Measurements from ENCODE around the gene G6PC3. TPM values are rescaled to one million over a fixed set of nuclear protein-coding genes. Genes with fewer than 3 reads are reported as not detected.
A peak's percentile ranks its signal among the peaks of the same experiment; 100 is the strongest.
"Not testable (repeated sequence)": the region's sequence is repeated elsewhere in the genome, so short reads cannot be mapped to it uniquely, and the experiment has no call there.

G6PC3 gene
- total RNA-seq, 1 donor from 2014 or later, result 36.3 TPM

GRCh38 chr17:44039829-44040635 lies 30.5 kb upstream of the G6PC3 start:
- Mint-ChIP-seq H3K4me1 (ENCODE audit: low read depth) (peaks cover 13% of the 10 kb centered on the region), H3K27ac (peak overlapping the region; percentile 52), H3K27me3 (ENCODE audit: low read depth) (no peaks in the 10 kb centered on the region), H3K4me3 (ENCODE audit: low read depth) (peak overlapping the region; percentile 13), H3K36me3 (ENCODE audit: low read depth) (peaks cover 57% of the 10 kb centered on the region), H3K9me3 (no peaks in the 10 kb centered on the region)
- intact Hi-C loops (cut with micrococcal nuclease), result loop anchor here (2.0 kb wide), 1 partner anchor 95 kb away; no protein-coding TSS in a partner anchor
- no peak for DNase-seq (ENCODE audit: low spot score)

DNA sequence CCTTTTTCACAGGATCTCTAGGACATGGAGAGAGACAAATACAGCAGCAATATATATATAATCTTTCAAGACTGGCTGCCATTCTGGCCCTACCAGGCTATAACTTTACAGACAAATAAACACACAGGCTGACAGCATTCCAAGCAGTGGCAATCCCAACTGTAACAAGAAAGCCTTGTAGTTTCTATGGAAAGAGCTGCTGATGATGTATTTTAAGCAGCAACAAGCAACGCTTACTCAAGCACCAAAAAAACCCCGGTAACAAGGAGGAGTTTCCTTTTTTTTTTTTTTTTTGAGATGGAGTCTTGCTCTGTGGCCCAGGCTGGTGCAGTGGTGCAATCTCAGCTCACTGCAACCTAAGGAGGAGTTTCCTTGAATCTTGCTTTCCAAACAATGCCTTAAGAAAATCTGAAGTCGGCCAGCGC lies 27.3 kb upstream of the G6PC3 start:
- Mint-ChIP-seq H3K4me1 (ENCODE audit: low read depth) (peaks cover 13% of the 10 kb centered on the region), H3K27ac (peak overlapping the region; percentile 42), H3K4me3 (ENCODE audit: low read depth) (no peak overlapping the region), H3K9me3 (no peaks in the 10 kb centered on the region), H3K36me3 (ENCODE audit: low read depth) (peaks cover 49% of the 10 kb centered on the region), H3K27me3 (ENCODE audit: low read depth) (no peaks in the 10 kb centered on the region)
- DNase-seq (ENCODE audit: low spot score), result no peak
- intact Hi-C loops (cut with micrococcal nuclease), result no loop called here

GRCh38 chr17:44044071-44044470 lies 26.5 kb upstream of the G6PC3 start:
- Mint-ChIP-seq H3K9me3 (no peaks in the 10 kb centered on the region), H3K27ac (no peak overlapping the region), H3K4me3 (ENCODE audit: low read depth) (no peak overlapping the region), H3K4me1 (ENCODE audit: low read depth) (peaks cover 13% of the 10 kb centered on the region), H3K27me3 (ENCODE audit: low read depth) (no peaks in the 10 kb centered on the region), H3K36me3 (ENCODE audit: low read depth) (peaks cover 49% of the 10 kb centered on the region)
- intact Hi-C loops (cut with micrococcal nuclease), result no loop called here
- no peak for DNase-seq (ENCODE audit: low spot score)

DNA sequence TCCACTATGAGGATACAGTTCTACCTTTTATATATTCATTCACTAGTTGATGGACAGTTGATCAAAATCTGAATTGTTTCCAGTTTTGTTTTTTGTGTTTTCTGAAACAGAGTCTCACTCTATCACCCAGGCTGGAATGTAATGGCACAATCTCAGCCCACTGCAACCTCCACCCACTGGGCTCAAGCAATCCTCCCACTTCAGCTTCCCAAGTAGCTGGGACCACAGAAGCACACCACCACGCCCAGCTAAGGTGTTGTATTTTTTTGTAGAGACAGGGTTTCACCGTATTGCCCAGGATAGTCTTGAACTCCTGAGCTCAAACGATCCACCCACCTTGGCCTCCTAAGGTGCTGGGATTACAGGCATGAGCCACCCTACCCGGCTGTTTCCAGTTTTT lies 25.0 kb upstream of the G6PC3 start:
- Mint-ChIP-seq H3K36me3 (ENCODE audit: low read depth) (peaks cover 50% of the 10 kb centered on the region), H3K9me3 (no peaks in the 10 kb centered on the region), H3K27me3 (ENCODE audit: low read depth) (no peaks in the 10 kb centered on the region), H3K4me1 (ENCODE audit: low read depth) (peaks cover 6% of the 10 kb centered on the region), H3K4me3 (ENCODE audit: low read depth) (no peak overlapping the region), H3K27ac (no peak overlapping the region)
- DNase-seq (ENCODE audit: low spot score), result no peak
- intact Hi-C loops (cut with micrococcal nuclease), result no loop called here

DNA sequence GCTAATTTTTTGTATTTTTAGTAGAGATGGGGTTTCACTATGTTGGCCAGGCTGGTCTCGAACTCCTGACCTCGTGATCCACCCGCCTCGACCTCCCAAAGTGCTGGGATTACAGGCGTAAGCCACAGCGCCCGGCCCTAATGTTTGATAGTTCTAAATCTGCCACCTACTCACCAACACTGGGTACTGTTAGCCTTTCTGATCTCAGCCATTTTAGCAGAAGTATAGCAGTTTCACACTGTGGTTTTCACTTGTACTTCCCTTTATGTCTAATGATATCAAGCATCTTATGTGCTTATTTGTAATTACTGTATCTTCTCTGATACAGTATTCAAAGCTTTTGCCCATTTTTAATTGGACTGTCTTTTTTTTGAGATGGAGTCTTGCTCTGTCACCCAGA lies 23.6 kb upstream of the G6PC3 start:
- H3K36me3 Mint-ChIP-seq (ENCODE audit: low read depth), result peaks cover 53% of the 10 kb centered on the region
- intact Hi-C loops (cut with micrococcal nuclease); H3K27ac Mint-ChIP-seq; H3K4me1 Mint-ChIP-seq (ENCODE audit: low read depth); DNase-seq (ENCODE audit: low spot score); H3K4me3 Mint-ChIP-seq (ENCODE audit: low read depth); H3K9me3 Mint-ChIP-seq; H3K27me3 Mint-ChIP-seq (ENCODE audit: low read depth): not testable (repeated sequence)

DNA sequence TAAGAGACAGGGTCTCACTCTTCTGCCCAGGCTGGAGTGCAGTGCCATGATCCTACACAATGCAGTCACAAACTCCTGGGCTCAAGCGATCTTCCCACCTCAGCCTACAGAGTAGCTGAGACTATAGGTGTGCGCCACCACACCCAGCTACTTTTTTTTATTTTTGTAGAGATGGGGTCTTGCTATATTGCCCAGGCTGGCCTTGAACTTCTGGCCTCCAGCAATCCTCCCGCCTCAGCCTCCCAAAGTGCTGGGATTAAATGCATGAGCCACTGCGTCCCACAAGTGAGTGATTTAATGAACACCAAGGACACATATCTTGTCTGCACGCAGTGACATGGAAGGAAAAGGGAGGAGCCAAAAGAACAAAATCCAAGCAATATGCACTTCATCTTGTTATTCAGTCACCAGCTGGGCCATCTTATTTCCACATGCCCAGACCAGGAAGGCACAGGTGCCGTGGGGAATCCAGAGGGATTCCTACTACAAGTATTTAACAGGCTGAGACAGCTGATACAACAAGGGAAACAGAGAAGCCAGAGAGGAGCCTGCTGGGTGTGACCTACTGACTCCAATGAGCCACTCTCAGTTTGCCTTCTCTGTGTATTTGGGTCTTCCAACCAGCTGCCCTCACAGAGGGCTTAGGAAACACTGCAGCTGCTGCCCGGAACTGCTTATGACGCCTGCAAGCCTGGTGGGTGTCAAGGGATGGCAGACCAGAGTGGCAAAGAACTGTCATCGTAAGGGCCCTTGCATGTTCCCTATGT lies 21.1 kb upstream of the G6PC3 start:
- no peak for DNase-seq (ENCODE audit: low spot score)
- no peak overlapping the region for H3K27ac Mint-ChIP-seq
- H3K4me1 Mint-ChIP-seq (ENCODE audit: low read depth), result no peaks in the 10 kb centered on the region
- no peaks in the 10 kb centered on the region for H3K9me3 Mint-ChIP-seq
- H3K4me3 Mint-ChIP-seq (ENCODE audit: low read depth), result no peak overlapping the region
- H3K36me3 Mint-ChIP-seq (ENCODE audit: low read depth), result peaks cover 63% of the 10 kb centered on the region
- intact Hi-C loops (cut with micrococcal nuclease), result no loop called here
- no peaks in the 10 kb centered on the region for H3K27me3 Mint-ChIP-seq (ENCODE audit: low read depth)

- intact Hi-C loops (cut with micrococcal nuclease), result no loop called here
- H3K27ac Mint-ChIP-seq, result no peak overlapping the region
- H3K9me3 Mint-ChIP-seq, result no peaks in the 10 kb centered on the region
- DNase-seq (ENCODE audit: low spot score), result no peak
- no peak overlapping the region for H3K4me3 Mint-ChIP-seq (ENCODE audit: low read depth)
- H3K36me3 Mint-ChIP-seq (ENCODE audit: low read depth), result peaks cover 61% of the 10 kb centered on the region
- H3K27me3 Mint-ChIP-seq (ENCODE audit: low read depth), result no peaks in the 10 kb centered on the region
- H3K4me1 Mint-ChIP-seq (ENCODE audit: low read depth), result no peaks in the 10 kb centered on the region
Observed at GRCh38 chr17:44053125-44053872, 17.2 kb upstream of the G6PC3 start.

DNA sequence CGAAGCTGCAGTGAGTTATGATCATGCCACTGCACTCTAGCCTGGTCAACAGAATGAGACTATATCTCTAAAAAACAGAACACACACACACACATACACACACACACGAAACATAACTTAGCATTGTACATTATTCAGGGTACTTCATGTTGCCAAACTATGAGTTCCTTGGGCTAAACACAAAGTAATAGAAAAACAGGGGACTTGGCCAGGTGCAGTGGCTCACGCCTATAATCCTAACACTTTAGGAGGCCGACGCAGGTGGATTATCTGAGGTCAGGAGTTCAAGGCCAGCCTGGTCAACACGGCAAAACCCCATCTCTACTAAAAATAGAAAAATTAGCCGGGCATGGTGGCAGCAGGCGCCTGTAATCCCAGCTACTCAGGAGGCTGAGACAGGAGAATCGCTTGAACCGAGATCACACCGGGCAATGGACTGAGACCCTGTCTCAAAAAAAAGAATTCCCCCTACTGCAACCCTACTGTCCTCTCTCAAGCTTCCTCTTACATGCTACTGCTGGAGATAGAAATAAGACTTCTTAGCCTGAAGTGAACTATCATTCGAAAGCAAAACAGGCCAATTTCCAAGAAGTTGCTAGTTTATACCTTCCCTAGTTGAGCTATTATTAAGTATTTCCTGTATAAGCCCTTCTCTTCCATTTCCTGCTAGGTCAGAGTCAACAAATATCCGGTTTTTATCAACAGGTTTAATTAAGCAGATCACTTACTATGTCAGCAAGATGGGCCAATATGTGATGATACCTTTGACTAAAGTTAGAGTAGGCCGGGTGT lies 11.2 kb upstream of the G6PC3 start:
- Mint-ChIP-seq H3K27me3 (ENCODE audit: low read depth) (no peaks in the 10 kb centered on the region), H3K4me1 (ENCODE audit: low read depth) (peaks cover 21% of the 10 kb centered on the region), H3K36me3 (ENCODE audit: low read depth) (peaks cover 70% of the 10 kb centered on the region), H3K27ac (no peak overlapping the region), H3K4me3 (ENCODE audit: low read depth) (no peak overlapping the region), H3K9me3 (no peaks in the 10 kb centered on the region)
- DNase-seq (ENCODE audit: low spot score), result no peak
- intact Hi-C loops (cut with micrococcal nuclease), result no loop called here

DNA sequence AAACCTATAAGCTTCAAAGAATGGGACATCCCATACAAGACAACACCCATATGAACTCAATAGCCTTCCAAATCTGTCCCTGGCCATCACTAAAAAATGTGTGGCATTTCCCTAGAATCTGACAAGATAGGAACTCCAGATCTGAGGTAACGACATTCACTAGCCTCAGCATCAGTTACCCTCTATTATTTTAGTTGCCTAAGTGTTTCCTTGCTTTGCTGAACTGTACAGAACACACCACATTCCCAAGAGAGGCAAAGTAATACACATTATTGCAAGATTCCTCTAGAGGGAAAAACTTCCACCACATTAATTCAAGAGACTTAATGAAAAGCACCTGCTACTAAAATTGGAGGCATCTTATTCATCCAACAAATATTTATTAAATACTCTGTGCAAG lies 9.1 kb upstream of the G6PC3 start:
- no peaks in the 10 kb centered on the region for H3K9me3 Mint-ChIP-seq
- peaks cover 26% of the 10 kb centered on the region for H3K4me1 Mint-ChIP-seq (ENCODE audit: low read depth)
- peaks cover 70% of the 10 kb centered on the region for H3K36me3 Mint-ChIP-seq (ENCODE audit: low read depth)
- DNase-seq (ENCODE audit: low spot score), result no peak
- H3K27ac Mint-ChIP-seq, result no peak overlapping the region
- intact Hi-C loops (cut with micrococcal nuclease), result no loop called here
- no peak overlapping the region for H3K4me3 Mint-ChIP-seq (ENCODE audit: low read depth)
- H3K27me3 Mint-ChIP-seq (ENCODE audit: low read depth), result no peaks in the 10 kb centered on the region

- peaks cover 66% of the 10 kb centered on the region for H3K36me3 Mint-ChIP-seq (ENCODE audit: low read depth)
- no peak overlapping the region for H3K4me3 Mint-ChIP-seq (ENCODE audit: low read depth)
- no peak overlapping the region for H3K27ac Mint-ChIP-seq
- intact Hi-C loops (cut with micrococcal nuclease), result no loop called here
- no peaks in the 10 kb centered on the region for H3K9me3 Mint-ChIP-seq
- peaks cover 26% of the 10 kb centered on the region for H3K4me1 Mint-ChIP-seq (ENCODE audit: low read depth)
- H3K27me3 Mint-ChIP-seq (ENCODE audit: low read depth), result no peaks in the 10 kb centered on the region
- no peak for DNase-seq (ENCODE audit: low spot score)
Observed at GRCh38 chr17:44062871-44063270, 7.7 kb upstream of the G6PC3 start.

DNA sequence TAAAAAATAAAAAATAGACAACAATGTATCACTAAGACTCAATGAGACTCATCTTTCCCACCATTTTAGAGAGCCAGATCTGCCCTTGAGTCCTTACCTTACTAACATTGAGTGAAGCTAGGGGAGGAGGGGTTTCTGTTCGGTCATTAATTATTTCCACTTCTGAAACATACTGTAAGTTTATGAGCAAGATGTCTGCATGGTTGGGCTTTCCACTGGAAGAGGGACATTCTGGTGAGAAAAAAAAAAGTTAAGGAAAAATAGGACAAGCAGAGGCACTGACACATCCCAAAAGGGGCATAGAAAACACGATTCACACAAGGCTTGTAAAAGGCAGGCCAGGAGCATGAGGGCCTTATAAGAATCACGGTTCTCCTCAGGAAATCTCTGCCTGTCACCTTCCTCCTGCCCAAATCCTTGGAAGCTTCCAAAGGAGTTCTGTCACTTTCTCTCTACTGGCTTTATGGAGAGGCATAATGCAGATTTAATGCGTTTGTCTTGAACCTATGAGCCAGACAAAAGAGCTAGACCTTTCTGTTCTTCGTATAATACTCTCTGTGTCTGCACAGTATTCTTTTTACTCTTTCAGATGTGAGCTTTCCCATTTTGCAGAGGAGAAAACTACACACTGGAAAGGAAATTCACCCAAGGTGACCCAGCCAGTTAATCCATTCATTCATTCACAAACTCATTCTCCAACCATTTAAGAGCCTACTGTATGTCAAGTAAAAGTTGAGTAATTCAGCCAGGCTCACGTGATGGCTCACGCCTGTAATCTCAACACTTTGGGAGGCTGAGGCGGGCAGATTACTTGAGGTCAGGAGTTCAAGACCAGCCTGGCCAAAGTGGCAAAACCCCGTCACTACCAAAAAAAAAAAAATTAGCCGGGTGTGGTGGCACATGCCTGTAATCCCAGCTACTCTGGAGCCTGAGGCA lies 6.6 kb upstream of the G6PC3 start:
- Mint-ChIP-seq H3K36me3 (ENCODE audit: low read depth) (peaks cover 57% of the 10 kb centered on the region), H3K27me3 (ENCODE audit: low read depth) (no peaks in the 10 kb centered on the region), H3K9me3 (no peaks in the 10 kb centered on the region), H3K27ac (peak overlapping the region; percentile 16), H3K4me1 (ENCODE audit: low read depth) (peaks cover 26% of the 10 kb centered on the region), H3K4me3 (ENCODE audit: low read depth) (peak overlapping the region; percentile 30)
- DNase-seq (ENCODE audit: low spot score), result no peak
- intact Hi-C loops (cut with micrococcal nuclease), result no loop called here
